Myocyte (in vitro differentiated cells): ENCODE results near the gene NOTCH4. TPM values are rescaled to one million over a fixed set of nuclear protein-coding genes. Genes with fewer than 3 reads are reported as not detected.
A peak's percentile ranks its signal among the peaks of the same experiment; 100 is the strongest.
"Not testable (repeated sequence)": the region's sequence is repeated elsewhere in the genome, so short reads cannot be mapped to it uniquely, and the experiment has no call there.

ENCODE experiments used
- DNase-seq: peaks from one replicate; pipeline ENCODE4 v3.0.0-alpha.2; 2012; ENCODE audit warnings: low read depth
- total RNA-seq: library from RNA; depleted of rRNA; stranded (reverse); fragments of >200 nt; gene quantifications from 2 replicates; pipeline ENCODE4 v1.2.3, GENCODE V29; 2014

Gene NOTCH4
- total RNA-seq, 1 donor from 2014 or later = 0.53 TPM

DNA sequence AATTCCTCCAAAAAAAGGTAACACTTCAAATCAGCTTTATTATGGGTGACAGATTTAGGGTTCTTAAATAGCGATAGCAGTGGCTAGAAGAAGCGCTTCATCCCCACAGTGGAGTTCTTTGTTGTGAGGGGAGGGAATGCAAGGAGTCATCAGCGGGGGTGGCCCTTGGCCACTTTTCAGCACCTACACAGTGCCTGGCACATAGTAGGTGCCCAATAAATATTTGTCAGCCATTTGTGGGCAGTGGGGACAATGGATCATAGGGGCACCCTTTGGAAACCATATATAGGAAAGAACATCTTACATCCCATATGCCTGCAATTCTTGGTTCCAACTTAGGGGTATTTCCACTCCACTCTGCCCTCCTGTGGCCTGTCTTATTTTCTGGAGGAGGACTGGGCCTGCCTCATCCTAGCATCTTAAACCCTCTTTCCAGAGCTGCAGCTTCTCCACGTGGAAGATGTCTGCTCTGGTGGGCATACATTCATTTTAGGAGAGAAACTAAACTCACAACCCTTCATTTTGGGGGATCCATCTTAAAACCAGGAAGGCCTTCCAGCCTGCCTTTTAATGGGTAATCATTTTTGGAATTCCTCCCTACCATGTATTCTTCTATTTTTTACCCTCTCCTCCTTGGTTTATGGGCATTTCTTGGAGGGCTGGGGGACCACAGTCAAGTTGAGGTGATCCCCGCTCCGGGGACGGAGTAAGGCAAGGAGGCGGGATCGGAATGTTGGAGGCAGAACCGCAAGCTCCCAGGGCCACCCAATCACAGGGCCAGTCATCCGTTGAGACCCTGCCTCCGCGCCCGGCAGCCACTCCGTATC lies 28.8 kb downstream of the NOTCH4 start:
- peak; percentile 66 for DNase-seq

GRCh38 chr6:32194388-32194787 lies 29.5 kb downstream of the NOTCH4 start:
- DNase-seq = no peak

GRCh38 chr6:32193096-32193495 lies 30.8 kb downstream of the NOTCH4 start:
- not testable (repeated sequence) for DNase-seq

DNA sequence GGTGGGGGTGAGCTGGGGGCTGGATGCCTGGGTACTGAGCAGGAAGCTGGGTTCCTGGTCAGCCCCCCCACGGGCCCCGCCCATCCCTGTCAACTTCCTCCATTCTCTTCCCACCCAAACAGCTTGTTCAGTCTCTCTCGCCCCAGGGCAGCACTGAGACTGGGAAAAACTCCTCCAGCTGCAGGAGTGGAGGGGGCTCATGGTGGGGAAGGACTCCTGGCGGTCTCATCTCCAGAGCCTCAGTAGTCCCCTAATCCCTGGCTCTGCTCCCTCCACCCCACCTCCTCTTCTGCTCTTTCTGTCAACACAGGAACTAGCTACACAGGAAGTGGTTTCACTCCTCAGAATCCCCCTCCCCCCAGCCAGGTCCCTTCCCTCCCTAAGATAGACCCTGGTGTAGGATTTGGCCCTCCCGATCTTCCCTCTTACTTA lies 31.2 kb downstream of the NOTCH4 start, which contains the start of gene GPSM3:
GPSM3 (minus strand) TSS at position 36 of the 432 bp plus-strand sequence. CDS start 130 bp downstream, outside the sequence.
- DNase-seq = no peak

GRCh38 chr6:32191696-32192607 lies 31.9 kb downstream of the NOTCH4 start:
- DNase-seq = no peak

GRCh38 chr6:32190911-32191677 lies 32.8 kb downstream of the NOTCH4 start:
- no peak for DNase-seq

- DNase-seq = peak; percentile 90
Observed at GRCh38 chr6:32190054-32190851, 33.6 kb downstream of the NOTCH4 start, which contains the start of gene PBX2. PBX2 (minus strand) TSS chr6:32190202; CDS start chr6:32189915, 287 bp downstream.

- DNase-seq = no peak
Observed at GRCh38 chr6:32189742-32190053, 34.2 kb downstream of the NOTCH4 start.

DNA sequence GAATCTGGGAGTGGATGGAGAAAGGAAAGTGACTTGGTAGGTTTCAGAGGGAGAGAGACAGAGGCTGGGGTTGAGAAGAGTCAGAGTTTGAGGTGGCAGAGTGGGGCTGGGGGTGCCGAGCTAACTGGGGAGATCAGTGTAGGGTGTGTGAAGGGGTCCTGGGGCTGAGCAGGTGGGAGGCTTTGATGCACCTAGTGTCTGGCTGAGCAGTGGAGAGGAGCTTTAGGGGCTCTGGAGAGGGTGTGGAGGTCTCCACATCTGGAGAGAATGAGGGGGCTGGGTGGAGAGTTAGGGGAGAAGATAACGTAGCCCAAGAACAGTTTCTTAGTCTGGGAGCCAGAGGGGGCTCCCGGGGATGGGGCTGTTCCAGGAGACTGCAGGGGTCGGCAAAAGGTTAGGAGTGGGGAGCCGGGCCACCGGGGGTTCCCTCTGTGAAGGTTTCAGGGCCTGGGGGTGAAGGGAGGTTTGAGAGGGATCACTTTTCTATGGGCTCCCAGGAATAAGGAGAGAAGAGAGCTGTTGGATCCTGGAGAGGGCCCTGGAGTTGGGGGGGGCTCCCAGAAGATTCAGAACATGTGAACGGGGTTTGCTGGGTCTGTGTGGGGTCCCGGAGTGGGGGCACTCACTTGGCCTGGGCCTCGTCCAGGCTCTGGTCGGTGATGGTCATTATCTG lies 34.7 kb downstream of the NOTCH4 start:
- no peak for DNase-seq

DNA sequence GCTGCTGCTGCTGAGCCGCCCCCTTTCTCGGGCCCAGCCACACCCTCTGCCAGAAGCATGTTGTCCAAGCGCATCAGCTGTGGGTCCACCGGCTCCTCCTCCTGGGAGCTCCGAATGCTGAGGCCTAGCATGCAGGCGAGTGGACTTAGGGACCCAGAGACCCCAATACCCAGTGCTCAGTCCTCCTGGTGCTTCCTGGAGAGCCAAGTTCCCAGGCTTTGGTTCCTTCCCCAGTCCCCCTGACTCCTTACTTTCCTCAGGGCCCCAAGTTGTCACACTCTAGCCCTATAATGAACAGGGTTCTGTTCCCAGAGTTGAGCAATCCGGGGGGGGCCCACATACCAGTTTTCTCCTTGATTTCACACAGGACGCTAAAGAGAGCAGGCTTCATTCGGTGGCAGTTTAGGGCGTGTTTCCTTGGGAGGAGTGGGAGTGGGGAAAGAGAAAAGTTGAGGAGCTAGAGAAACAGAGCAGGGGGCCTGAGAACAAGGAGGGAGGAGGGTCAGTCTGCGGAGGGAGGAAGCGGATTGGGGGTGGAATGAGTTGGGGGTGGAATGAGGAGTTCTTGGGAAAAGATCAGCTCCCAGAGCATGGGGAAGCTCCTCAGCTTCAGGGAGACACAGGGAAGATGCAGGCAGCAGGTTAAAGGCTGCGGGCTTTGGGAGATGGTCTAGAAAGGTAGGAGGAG lies 35.3 kb downstream of the NOTCH4 start:
- DNase-seq = peak; percentile 58

DNA sequence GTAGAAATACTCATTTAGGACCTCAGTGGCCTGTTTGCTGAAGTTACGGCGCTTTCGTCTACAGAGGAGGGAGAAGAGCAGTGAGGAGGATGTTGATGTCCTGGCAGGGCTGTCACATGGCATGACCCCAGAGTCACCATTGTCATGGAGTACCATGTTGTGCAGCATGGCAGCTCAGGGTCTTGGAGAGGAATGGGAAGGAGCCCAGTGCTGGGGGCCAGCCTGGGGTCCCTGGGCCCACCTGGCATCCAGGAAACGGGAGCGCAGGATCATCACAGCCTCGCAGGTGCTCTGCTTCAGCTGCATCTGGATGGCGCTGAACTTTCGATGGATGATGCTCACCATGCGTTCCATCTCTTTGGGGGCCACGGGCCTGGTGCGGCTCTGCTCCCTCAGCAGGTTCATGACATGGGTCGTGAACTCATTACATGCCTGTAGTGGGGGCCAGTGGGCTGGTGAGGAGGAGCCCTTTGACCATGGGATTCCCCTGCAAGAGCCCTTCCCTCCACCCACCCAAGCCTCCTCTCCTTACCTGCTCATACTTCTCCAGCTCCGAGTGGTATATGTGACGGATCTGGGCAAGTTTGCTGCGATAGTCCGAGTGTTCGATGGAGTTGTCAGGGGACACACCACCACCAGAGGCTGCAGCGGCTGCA lies 36.0 kb downstream of the NOTCH4 start:
- DNase-seq = not testable (repeated sequence)

DNA sequence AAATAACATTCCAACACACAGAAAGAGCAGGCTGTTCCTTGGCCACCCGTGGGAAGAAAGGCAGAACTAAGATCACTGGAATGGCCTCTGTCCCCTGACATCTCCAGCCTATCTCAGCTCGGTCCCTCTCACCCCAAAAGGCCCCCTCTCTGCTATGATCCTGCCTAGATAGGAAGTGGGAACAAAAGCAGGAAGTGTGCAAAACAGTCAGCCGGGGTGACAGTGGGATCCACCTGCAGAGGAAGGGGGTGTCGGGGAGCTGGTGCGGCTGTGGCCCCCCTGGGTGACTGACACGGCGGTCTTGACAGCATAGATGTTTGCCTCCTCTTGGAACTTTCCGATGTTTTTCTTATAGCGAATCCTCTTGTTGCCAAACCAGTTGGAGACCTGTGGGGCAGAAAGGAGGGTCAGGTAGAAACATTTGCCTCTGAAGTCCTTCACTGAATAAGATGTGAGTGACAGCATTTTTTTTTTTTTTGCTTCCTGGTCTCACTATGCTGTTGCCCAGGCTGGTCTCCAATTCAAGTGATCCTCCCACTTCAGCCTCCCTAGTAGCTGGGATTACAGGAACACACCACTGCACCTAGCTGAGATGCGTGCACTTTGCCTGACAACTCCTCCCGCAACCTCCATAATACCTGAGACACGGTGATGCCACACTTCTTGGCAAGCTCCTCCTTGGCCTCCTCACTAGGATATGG lies 36.7 kb downstream of the NOTCH4 start:
- no peak for DNase-seq

DNA sequence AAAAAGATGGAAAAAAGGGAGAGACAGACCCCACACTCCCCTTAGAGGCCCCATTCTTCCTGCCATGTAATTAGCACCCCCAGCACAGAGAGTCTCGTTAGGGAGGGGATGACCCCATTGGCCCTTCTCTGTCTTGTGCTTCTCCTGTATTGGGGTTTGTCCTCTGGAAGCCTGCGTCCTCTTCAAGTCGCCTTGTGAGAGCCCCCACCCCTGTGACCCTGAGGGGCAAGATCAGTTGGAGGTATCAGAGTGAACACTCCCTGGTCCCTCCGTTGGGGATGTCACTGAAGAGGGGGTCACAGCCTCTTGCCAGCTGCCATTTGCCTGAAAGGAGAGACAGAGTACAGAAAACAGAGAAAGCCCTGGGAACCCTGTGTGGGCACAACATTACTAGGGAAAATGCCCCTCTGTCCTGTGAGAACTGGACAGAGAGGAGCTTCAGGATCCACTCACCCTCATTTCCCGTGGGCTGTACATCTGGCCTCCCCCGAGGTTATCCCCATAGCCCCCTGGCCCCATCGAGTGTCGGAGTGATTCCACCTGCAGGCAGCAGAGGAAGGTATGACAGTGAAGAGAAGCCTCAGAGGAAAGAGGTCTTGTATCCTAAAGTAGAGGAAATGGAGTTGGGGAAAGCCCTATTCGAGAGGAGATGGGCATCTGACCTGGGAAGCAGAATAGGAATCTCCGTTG lies 37.6 kb downstream of the NOTCH4 start:
- not testable (repeated sequence) for DNase-seq

GRCh38 chr6:32185681-32186131 lies 38.2 kb downstream of the NOTCH4 start:
- peak; percentile 91 for DNase-seq

- no peak for DNase-seq
Observed at GRCh38 chr6:32184084-32184640, 39.7 kb downstream of the NOTCH4 start, which contains the start of gene AGER. AGER (minus strand) TSS chr6:32184253; CDS start chr6:32184222, 31 bp downstream.

DNA sequence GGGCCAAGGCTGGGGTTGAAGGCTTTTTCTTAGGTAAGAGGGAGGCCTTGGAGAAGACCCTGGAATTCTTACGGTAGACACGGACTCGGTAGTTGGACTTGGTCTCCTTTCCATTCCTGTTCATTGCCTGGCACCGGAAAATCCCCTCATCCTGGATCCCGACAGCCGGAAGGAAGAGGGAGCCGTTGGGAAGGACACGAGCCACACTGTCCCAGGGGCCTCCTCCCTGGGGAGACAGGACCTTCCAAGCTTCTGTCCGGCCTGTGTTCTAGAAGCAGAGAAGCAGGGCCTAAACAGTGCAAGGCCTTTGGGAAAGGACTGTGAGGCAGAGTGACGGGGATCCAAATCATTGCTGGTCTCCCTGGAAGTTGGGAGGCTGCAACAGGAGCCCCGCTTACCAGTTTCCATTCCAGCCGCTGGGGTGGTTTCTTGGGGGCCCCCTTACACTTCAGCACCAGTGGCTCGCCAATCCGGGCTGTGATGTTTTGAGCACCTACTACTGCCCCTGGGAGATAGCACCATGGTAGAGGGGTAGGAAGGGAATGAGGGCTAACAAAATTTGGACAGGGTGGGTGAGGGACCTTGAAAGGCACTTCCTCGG lies 40.3 kb downstream of the NOTCH4 start:
- no peak for DNase-seq
